GM12878 (cell line): ENCODE results near the gene FNDC3B. TPM values are rescaled to one million over a fixed set of nuclear protein-coding genes. Genes with fewer than 3 reads are reported as not detected.

ENCODE experiments used
- CBX5 ChIP-seq: sonication (generic); IDR thresholded peaks from 2 replicates; pipeline ENCODE4 v1.6.1; 2016; ENCODE audit warnings: low read depth, moderate library complexity, mild to moderate bottlenecking, inconsistent platforms
- CEBPB ChIP-seq, 2 experiments: fragments of 150-350 bp in 1 of 2; IDR thresholded peaks; 2 replicates each; pipeline ENCODE4 v1.6.1; 2012 to 2014; ENCODE audit warnings: low read depth in 2 of 2, low read length in 2 of 2, borderline replicate concordance in 1 of 2, inconsistent platforms in 1 of 2
- CREB1 ChIP-seq: IDR thresholded peaks from 2 replicates; pipeline ENCODE4 v1.6.1; 2012; ENCODE audit warnings: low read depth, mild to moderate bottlenecking, inconsistent platforms
- CUX1 ChIP-seq: IDR thresholded peaks from 2 replicates; pipeline ENCODE4 v1.6.1; 2012; ENCODE audit warnings: improper control_type of control experiment, low read depth, low read length; ENCODE audit not compliant: insufficient replicate concordance
- ESRRA ChIP-seq: IDR thresholded peaks from 2 replicates; pipeline ENCODE4 v1.6.1; 2012; ENCODE audit warnings: mild to moderate bottlenecking, low read length, improper control_type of control experiment
- HCFC1 ChIP-seq: fragments of 150-350 bp; IDR thresholded peaks from 2 replicates; pipeline ENCODE4 v1.6.1; 2014; ENCODE audit warnings: low read length
- JUNB ChIP-seq: IDR thresholded peaks from 2 replicates; pipeline ENCODE4 v1.6.1; 2016; ENCODE audit warnings: antibody characterized with exemption, mild to moderate bottlenecking
- LARP7 ChIP-seq: fragments of 450-650 bp; IDR thresholded peaks from 2 replicates; pipeline ENCODE4 v1.6.1; 2017; ENCODE audit warnings: mild to moderate bottlenecking
- NBN ChIP-seq: fragments of 450-650 bp; IDR thresholded peaks from 2 replicates; pipeline ENCODE4 v1.6.1; 2016
- PAX5 ChIP-seq: IDR thresholded peaks from 2 replicates; pipeline ENCODE4 v1.6.1; 2011; ENCODE audit warnings: low read depth, low read length, borderline replicate concordance
- PAX8 ChIP-seq: fragments of 450-650 bp; IDR thresholded peaks from 2 replicates; pipeline ENCODE4 v1.6.1; 2017; ENCODE audit warnings: mild to moderate bottlenecking, moderate library complexity
- POU2F2 ChIP-seq: IDR thresholded peaks from 3 replicates; pipeline ENCODE4 v1.6.1; 2011; ENCODE audit warnings: low read depth, mild to moderate bottlenecking, low read length, borderline replicate concordance
- RAD51 ChIP-seq: fragments of 450-650 bp; IDR thresholded peaks from 2 replicates; pipeline ENCODE4 v1.6.1; 2016; ENCODE audit warnings: moderate library complexity, mild to moderate bottlenecking, inconsistent platforms
- RELA ChIP-seq: fragments of 450-650 bp; IDR thresholded peaks from 2 replicates; pipeline ENCODE4 v1.8.0; 2014; ENCODE audit warnings: borderline replicate concordance; ENCODE audit not compliant: partially characterized antibody
- SMC3 ChIP-seq: IDR thresholded peaks from 2 replicates; pipeline ENCODE4 v1.6.1; 2011; ENCODE audit warnings: low read length, improper control_type of control experiment, borderline replicate concordance
- STAT1 ChIP-seq: fragments of 450-650 bp; conservative IDR thresholded peaks from 2 replicates; pipeline ENCODE4 v1.6.1; 2014; ENCODE audit warnings: antibody characterized with exemption, mild to moderate bottlenecking
- TCF7 ChIP-seq: IDR thresholded peaks from 2 replicates; pipeline ENCODE4 v1.6.1; 2014; ENCODE audit warnings: antibody characterized with exemption, borderline replicate concordance
- ZNF24 ChIP-seq: fragments of 450-650 bp; IDR thresholded peaks from 2 replicates; pipeline ENCODE4 v1.6.1; 2017; ENCODE audit warnings: antibody characterized with exemption, mild to moderate bottlenecking
- polyA plus RNA-seq, 11 experiments: library from polyadenylated mRNA; depleted of rRNA in 4 of 11; unstranded in 6 of 11; stranded (reverse) in 5 of 11; fragments of >200 nt; fragmentation: Nextera tagmentation in 4 of 11; fragmentation: Illumina TruSeq in 1 of 11; extraction: Ambion mirVana in 4 of 11; extraction: Trizol in 1 of 11; gene quantifications; 1 replicate in 1 of 11; 2 replicates in 10 of 11; pipeline versions ENCODE4 v1.2.1 to v1.2.3, GENCODE V29; 2011 to 2016; ENCODE audit warnings: inconsistent platforms in 2 of 11, missing spikeins in 2 of 11, low read depth in 1 of 11
- total RNA-seq, 4 experiments: library from RNA; depleted of rRNA in 3 of 4; stranded (reverse); fragments of >200 nt in 3 of 4; fragmentation: Illumina TruSeq in 1 of 4; extraction: Trizol in 1 of 4; gene quantifications; 2 replicates each; pipeline versions ENCODE4 v1.2.1 to v1.2.3, GENCODE V29; 2013 to 2021
- TF ChIP-seq, protein P1 (sequence below): fragments of 450-650 bp; IDR thresholded peaks from 2 replicates; pipeline ENCODE4 v1.6.1; 2017; ENCODE audit warnings: mild to moderate bottlenecking, moderate library complexity
- TF ChIP-seq, protein P2 (sequence below): fragments of 150-350 bp; IDR thresholded peaks from 2 replicates; pipeline ENCODE4 v1.6.1; 2014; ENCODE audit warnings: mild to moderate bottlenecking, low read depth, low read length

Gene FNDC3B
- total and polyA plus RNA-seq, 10 of the 15 experiments (the other 5 are each of a cell fraction or from before 2014, with no cell fraction given): 7.9 to 35.0 (median 18.5) TPM

DNA sequence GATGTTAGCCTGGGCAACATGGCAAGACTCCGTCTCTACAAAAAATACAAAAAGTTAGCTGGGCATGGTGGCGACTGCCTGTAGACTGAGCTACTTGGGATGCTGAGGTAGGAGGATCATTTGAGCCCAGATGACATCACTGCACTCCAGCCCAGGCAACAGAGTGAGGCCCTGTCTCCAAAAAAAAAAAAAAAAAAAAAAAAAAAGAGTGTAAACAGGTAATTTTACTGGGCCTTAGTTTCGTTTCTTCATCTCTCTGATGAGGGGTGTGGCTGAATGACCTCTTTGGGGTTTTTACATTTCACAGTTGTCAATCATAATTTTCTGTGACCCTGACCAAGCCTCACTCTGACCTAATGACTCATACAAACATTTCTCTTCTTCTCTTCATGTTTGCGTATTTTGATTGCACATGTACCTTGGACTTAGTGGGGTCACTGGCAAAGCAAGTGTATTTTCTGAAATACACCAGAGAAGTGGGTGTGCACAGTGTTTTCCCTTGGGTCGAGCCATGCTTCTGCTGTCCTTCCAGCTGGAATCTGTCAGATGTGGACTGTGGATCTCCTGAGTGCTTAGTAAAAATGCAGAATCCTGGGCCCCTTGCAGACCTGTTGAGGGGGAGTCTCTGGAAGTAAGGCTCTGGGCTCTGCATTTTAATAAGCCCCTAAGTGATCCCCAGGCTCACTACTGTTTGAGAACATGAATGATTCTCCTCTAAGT is 140.5 kb downstream of the FNDC3B start (continued):
- TF ChIP-seq, protein P1, sequence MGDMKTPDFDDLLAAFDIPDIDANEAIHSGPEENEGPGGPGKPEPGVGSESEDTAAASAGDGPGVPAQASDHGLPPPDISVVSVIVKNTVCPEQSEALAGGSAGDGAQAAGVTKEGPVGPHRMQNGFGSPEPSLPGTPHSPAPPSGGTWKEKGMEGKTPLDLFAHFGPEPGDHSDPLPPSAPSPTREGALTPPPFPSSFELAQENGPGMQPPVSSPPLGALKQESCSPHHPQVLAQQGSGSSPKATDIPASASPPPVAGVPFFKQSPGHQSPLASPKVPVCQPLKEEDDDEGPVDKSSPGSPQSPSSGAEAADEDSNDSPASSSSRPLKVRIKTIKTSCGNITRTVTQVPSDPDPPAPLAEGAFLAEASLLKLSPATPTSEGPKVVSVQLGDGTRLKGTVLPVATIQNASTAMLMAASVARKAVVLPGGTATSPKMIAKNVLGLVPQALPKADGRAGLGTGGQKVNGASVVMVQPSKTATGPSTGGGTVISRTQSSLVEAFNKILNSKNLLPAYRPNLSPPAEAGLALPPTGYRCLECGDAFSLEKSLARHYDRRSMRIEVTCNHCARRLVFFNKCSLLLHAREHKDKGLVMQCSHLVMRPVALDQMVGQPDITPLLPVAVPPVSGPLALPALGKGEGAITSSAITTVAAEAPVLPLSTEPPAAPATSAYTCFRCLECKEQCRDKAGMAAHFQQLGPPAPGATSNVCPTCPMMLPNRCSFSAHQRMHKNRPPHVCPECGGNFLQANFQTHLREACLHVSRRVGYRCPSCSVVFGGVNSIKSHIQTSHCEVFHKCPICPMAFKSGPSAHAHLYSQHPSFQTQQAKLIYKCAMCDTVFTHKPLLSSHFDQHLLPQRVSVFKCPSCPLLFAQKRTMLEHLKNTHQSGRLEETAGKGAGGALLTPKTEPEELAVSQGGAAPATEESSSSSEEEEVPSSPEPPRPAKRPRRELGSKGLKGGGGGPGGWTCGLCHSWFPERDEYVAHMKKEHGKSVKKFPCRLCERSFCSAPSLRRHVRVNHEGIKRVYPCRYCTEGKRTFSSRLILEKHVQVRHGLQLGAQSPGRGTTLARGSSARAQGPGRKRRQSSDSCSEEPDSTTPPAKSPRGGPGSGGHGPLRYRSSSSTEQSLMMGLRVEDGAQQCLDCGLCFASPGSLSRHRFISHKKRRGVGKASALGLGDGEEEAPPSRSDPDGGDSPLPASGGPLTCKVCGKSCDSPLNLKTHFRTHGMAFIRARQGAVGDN: no peak
- TF ChIP-seq RAD51 (0 out of 2 replicates have a peak, but pooled peaks have one; percentile 29), HCFC1 (no peak), SMC3 (no peak), JUNB (peak; percentile 52), LARP7 (no peak), NBN (peak; percentile 65), POU2F2 (no peak), ESRRA (0 out of 2 replicates have a peak, but pooled peaks have one; percentile 48), CBX5 (no peak), PAX5 (no peak), CUX1 (no peak), CEBPB (IDR thresholded peaks at IDR 0.05; ENCODE audit: borderline replicate concordance in 1 of 2, low read depth in 2 of 2, low read length in 2 of 2) (no peak), TCF7 (no peak), STAT1 (no peak), ZNF24 (no peak), PAX8 (no peak), CREB1 (no peak), RELA (no peak)
- TF ChIP-seq, protein P2, sequence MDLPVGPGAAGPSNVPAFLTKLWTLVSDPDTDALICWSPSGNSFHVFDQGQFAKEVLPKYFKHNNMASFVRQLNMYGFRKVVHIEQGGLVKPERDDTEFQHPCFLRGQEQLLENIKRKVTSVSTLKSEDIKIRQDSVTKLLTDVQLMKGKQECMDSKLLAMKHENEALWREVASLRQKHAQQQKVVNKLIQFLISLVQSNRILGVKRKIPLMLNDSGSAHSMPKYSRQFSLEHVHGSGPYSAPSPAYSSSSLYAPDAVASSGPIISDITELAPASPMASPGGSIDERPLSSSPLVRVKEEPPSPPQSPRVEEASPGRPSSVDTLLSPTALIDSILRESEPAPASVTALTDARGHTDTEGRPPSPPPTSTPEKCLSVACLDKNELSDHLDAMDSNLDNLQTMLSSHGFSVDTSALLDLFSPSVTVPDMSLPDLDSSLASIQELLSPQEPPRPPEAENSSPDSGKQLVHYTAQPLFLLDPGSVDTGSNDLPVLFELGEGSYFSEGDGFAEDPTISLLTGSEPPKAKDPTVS: no peak
